HG02571 (cell line): ENCODE results near the gene UROC1.

Experiments used
- ATAC-seq: cut with Tn5 transposase; IDR thresholded peaks from one replicate; pipeline ENCODE4 v1.9.1; 2021; ENCODE audit warnings: mild to moderate bottlenecking, moderate library complexity; ENCODE audit not compliant: unreplicated experiment

Gene UROC1

DNA sequence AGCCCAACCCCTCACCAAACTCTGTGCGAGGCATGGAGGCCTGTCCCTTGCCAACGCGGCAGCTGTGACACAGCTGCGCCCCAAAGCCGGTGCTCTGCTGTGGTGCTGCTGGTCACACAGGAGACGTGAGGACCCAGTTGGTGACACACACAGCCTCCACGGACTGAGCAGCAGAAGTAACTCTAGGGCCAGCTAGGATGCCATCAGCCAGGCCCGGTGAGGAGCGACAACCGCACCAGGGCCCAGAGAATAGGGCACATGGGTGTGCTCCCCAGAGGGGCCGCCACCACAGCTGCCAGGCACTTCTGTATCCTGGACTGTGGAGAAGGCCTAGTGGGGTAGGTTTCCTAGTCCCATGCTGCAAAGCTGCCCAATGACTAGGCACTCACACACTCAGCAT lies 52.6 kb downstream of the UROC1 start:
- no peak for ATAC-seq

DNA sequence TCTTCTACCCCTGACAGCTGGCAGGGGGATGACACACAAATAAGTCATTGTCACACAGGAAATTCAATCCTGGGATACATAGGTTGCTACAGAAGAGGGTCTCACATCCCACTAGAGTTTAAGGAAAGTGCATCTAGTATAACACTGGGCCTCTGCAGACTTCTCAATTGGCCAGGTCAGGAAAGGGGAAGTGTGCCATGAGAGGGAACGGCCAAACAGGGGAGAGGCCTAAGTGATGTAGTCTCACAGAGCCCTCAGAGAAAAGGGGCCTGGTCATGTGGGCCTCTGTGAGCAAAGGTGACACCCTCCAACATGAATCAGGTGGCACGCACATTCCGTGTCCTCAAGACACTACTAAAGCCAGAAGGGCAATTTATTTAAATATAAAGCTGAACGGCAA lies 53.1 kb downstream of the UROC1 start:
- no peak for ATAC-seq

DNA sequence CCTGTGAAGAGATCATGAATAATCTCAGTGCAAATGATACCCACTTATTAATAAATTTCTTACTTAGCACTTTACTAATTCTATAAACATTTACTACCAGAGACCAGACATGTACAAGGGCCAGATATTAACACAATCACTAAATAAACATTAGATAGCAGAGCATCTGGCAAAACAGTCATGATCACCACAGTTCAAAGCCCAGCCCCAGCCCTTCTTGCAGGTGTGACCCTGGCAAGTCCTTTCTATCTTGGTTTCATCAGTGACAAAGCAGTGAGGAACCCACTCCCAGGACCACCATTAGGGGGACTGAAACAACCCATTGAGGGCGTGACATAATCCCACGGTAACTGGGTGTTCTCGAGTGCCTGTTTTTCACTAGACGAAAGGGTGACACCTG lies 53.5 kb downstream of the UROC1 start:
- no peak for ATAC-seq

DNA sequence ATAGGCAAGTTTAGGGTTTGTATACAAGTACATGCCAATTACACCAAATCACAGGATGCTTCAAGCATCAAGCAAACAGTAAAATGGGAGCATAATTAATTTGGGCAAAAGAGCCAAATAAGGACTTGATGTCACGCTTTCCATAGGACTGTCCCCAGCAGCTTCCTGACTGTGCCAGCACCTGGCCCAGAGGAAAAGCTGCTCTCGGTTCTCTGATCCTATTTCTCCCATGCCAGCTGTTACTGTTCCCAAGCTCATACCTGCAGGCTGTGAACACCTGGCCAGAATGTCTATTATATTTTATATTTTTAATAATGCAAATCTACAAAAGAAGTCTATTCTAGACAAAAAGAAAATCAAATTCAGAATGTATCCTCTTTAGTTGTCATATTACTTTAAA lies 54.1 kb downstream of the UROC1 start:
- ATAC-seq, result no peak

GRCh38 chr3:126461450-126462070 lies 56.0 kb downstream of the UROC1 start:
- ATAC-seq, result no peak

DNA sequence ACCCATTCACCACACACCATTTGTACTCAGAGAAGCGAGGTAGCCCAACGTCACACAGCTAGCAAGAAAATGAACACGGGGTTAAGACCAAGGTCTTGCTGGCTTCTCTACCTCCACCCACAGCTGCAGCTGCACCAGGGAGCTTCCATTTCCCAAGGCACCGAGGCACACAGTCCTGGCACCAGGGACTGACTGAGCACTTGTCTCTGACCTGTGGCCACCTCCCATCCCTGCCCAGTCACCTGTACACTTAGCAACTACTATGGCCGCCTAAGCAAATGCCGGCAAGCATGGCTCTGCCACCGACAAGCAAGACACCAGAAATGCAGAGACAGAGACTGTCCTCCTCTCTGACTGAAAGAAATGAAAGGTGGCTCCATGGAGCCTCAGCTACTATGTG lies 57.2 kb downstream of the UROC1 start:
- ATAC-seq, result no peak

- no peak for ATAC-seq
These were observed 57.8 kb downstream of the UROC1 start for GRCh38 chr3:126459763-126460127.

GRCh38 chr3:126459111-126459762 lies 58.3 kb downstream of the UROC1 start:
- ATAC-seq, result no peak

DNA sequence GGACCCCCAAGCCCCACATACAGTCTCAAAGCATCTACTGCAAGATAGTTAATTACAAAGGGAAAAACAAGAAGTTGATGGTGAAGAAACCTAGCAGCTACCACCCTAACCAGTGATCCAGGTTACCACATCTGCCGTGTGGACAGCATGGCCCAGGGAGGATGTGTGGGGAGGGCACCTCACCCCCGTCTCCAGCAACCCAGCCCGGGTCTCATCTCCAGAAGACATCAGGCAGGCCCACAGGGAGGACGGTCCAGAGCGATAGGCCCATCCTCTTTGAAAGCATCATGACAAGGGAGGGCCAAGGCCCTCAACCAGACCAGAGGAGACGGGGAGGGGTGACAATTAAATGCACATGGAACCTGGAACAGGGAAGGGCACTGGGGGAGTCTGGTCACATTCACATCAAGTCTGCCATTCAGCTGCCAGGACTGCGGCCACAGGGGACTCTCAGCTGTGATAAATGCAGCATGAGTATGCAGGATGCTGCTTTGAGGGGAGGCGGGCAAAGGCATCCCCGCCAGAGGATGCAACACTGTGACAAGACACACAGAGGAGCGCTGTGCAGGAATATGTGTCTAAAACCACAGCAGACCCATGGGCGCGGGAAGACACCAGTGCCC lies 60.7 kb downstream of the UROC1 start:
- ATAC-seq, result no peak

- ATAC-seq, result no peak
These were observed 61.4 kb downstream of the UROC1 start for GRCh38 chr3:126456211-126456610.

GRCh38 chr3:126454437-126455198 lies 63.0 kb downstream of the UROC1 start:
- no peak for ATAC-seq

DNA sequence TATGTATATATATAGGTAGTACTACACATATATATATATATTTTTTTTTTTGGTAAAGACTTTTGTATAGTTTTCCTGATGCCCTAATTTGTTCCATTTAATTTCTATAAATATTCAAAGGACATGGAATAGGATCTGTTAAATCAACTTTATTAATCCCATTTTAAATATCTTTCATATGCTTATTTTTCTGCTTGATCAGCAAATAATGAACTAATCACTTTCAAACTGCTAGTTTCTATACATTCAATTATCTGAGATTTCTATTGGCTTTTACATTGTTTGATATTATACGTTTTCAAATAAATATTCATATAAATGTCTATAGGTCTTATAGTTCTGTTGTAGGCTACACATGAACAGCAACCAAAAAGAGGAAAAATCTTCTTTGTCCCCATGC lies 63.5 kb downstream of the UROC1 start:
- ATAC-seq, result no peak

DNA sequence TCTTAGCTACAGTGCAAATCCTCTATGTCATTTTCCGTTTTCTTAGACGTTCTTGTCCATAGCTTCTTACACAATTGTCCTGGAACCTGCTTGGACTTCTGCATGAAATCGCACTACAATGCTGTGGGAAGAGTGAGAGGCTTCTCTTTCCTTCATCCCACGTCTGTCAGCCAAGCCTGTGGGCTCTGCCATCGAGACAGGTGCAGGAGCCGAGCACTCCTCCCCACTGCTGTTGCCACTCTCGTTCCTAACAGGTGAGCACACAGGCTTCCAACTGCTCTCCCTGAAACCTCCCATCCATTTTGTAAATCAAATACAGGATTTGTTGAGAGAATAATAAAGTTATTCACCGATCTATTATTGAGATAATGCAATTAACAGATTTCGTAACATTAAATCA lies 65.4 kb downstream of the UROC1 start:
- ATAC-seq, result no peak

- ATAC-seq, result no peak
These were observed 66.1 kb downstream of the UROC1 start for GRCh38 chr3:126451511-126451910.

DNA sequence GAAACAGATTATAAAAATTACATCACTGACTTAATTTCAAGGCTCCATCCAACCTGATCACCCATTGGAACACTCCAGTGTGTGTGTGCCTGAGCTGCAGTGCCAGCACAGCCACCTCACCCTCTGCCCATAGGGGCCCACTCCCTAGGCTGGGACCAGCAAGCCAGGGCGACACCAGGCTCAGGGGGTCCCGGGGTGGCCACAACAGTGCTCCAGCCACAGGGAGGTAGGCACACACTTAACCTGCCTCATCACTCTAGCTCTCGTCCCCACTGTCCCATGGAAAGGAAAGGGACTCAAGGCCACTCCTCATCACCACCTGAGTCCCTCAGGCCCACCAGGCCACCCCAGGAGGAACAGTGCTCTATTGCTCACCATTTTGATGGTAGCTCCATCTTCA lies 66.8 kb downstream of the UROC1 start:
- ATAC-seq, result no peak

GRCh38 chr3:126450219-126450618 lies 67.4 kb downstream of the UROC1 start:
- no peak for ATAC-seq

DNA sequence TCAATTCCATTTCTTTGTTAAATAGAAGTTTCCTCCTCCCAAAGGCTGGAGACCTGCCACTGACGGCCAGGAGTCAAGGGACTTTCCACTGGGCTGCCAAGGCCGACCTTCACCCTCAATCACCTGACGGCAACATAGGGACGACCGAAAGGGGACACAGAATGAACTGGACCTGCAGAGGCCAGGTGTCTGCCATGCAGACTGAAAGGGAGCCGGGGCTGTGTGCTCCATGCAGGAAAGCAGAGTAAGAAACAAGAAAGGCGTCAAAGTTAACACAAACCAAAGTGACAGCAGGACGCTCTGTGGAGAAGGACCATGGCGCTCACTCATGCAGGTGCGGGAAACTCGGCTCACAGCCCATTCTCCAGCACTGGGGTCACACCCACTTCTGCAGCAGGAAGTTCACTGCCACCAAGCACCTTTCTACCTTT lies 67.9 kb downstream of the UROC1 start:
- no peak for ATAC-seq

- ATAC-seq, result no peak
These were observed 68.7 kb downstream of the UROC1 start for GRCh38 chr3:126448893-126449180.

DNA sequence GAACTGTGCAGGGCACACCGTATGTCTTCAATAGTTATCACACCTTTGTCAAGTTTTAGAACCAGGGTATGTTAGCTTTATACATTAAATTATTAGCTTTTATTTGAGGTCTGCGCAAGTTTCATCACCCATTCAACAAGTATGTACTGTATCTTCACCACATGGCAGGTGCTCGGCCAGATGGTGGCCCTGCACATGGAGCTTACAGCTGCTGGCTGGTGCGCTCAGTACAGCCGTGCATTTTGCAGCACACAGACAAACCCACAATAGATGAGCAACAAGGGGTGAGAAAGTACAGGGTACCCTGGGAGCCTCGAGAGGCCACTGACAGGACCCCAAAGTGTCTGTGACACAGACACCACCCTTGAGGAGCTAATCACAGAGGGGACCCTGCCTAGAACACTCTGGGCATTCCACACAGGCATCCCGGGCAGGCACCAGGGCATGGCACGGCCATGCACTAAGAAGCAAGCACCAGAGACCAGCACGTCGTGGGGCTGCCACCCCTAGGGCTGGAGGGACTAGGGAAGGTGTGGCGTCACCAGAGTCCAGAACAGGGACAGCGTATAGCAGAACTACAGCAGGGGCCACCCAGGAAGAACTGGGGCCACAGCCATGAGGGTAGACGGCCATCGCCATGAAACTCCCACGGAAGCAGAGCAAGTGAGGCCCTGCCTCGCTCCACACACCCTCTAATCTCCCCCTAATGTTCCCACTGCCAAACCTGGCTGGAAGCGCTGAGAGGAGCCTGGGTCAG lies 69.3 kb downstream of the UROC1 start:
- ATAC-seq, result no peak

DNA sequence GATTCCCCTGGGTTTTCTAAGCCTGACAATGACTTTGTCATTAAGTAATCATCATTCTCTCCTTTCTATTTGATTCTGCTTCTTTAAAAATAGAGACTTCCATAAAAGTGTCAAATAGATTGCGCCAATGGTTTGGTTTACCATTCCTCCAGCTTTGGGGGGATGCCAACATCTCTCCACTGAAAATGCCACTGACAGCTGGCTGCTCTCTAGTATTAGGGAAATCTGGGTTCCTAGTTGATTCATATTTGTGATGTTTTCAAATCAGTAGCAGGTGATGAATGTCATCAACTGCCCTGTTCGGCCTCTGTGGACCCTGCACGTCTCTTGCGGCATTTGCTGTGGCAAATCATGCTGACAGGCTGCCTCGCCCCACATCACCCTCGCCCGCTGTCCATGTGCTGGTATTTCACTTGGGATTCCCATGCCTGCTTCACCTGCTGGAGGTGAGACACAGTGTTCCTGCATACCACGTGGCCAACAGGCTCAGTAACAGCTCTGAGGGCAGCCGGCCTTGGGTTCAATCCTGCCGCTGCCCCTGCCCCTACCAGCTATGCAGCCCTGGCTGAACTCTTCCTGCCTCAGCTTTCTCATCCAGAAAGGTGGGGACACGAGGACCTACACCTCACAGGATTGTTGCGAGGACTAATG lies 70.0 kb downstream of the UROC1 start:
- no peak for ATAC-seq

- no peak for ATAC-seq
These were observed 70.8 kb downstream of the UROC1 start for GRCh38 chr3:126446791-126447190.
